Uterus (tissue), 2 donors: ENCODE data around the gene APBB3.

ENCODE experiments used
- POLR2A ChIP-seq, 2 donors: fragments of 450-650 bp; IDR thresholded peaks; one replicate each; pipeline ENCODE4 v1.6.1; 2016; ENCODE audit warnings: antibody characterized with exemption in 2 of 2, mild to moderate bottlenecking in 1 of 2, moderate library complexity in 1 of 2
- TF ChIP-seq, protein P1 (sequence below), 4 experiments: fragments of 200-600 bp in 2 of 4; fragments of 450-650 bp in 2 of 4; sonication (generic) in 2 of 4; IDR thresholded peaks; one replicate each; pipeline ENCODE4 v1.5.1; 2016 to 2019; ENCODE audit warnings: antibody characterized with exemption in 4 of 4, mild to moderate bottlenecking in 2 of 4, moderate library complexity in 1 of 4

GRCh38 chr5:140605879-140606278, 41.5 kb upstream of the APBB3 start:
- TF ChIP-seq, protein P1, sequence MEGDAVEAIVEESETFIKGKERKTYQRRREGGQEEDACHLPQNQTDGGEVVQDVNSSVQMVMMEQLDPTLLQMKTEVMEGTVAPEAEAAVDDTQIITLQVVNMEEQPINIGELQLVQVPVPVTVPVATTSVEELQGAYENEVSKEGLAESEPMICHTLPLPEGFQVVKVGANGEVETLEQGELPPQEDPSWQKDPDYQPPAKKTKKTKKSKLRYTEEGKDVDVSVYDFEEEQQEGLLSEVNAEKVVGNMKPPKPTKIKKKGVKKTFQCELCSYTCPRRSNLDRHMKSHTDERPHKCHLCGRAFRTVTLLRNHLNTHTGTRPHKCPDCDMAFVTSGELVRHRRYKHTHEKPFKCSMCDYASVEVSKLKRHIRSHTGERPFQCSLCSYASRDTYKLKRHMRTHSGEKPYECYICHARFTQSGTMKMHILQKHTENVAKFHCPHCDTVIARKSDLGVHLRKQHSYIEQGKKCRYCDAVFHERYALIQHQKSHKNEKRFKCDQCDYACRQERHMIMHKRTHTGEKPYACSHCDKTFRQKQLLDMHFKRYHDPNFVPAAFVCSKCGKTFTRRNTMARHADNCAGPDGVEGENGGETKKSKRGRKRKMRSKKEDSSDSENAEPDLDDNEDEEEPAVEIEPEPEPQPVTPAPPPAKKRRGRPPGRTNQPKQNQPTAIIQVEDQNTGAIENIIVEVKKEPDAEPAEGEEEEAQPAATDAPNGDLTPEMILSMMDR (IDR thresholded peaks at IDR 0.05) = no peak
- no peak for TF ChIP-seq POLR2A (IDR thresholded peaks at IDR 0.05)
